Natural killer cell (primary cell): ENCODE results near the gene UAP1L1. TPM values are rescaled to one million over a fixed set of nuclear protein-coding genes. Genes with fewer than 3 reads are reported as not detected.

ENCODE experiments used
- ATAC-seq, 3 donors: fragments of 150-1000 bp in 2 of 3; fragments of 200-7000 bp in 1 of 3; cut with Tn5 transposase; 1 replicate in 1 of 3; 2 replicates in 2 of 3; pipeline ENCODE4 v1.10.0; 2021; ENCODE audit warnings: mild to moderate bottlenecking in 2 of 3, moderate library complexity in 2 of 3
- DNase-seq, 2 donors: peaks; one replicate each; pipeline versions ENCODE4 v3.0.0 to v3.0.0-alpha.2; 2013 to 2021; ENCODE audit warnings: mixed read lengths in 1 of 2
- H3K27ac ChIP-seq: one replicate; pipeline ENCODE4 v1.5.1; 2013; ENCODE audit warnings: mild to moderate bottlenecking, low read length
- H3K27me3 ChIP-seq: one replicate; pipeline ENCODE4 v1.6.1; 2013; ENCODE audit warnings: low read length; ENCODE audit not compliant: control insufficient read depth, insufficient read depth
- H3K36me3 ChIP-seq: one replicate; pipeline ENCODE4 v1.6.1; 2013; ENCODE audit warnings: low read length; ENCODE audit not compliant: control insufficient read depth, insufficient read depth
- H3K4me1 ChIP-seq: one replicate; pipeline ENCODE4 v1.6.1; 2013; ENCODE audit warnings: low read length; ENCODE audit not compliant: control insufficient read depth, insufficient read depth
- H3K4me3 ChIP-seq: one replicate; pipeline ENCODE4 v1.5.1; 2013; ENCODE audit warnings: low read length
- H3K9me3 ChIP-seq: one replicate; pipeline ENCODE4 v1.6.1; 2013; ENCODE audit warnings: low read length; ENCODE audit not compliant: control insufficient read depth, insufficient read depth
- H3K27ac Mint-ChIP-seq, 2 donors: one replicate each; pipeline ENCODE4 v1.8.0; 2022; ENCODE audit warnings: mild to moderate bottlenecking in 2 of 2, mixed read lengths in 2 of 2, moderate library complexity in 1 of 2
- H3K27me3 Mint-ChIP-seq, 2 donors: one replicate each; pipeline ENCODE4 v1.8.0; 2022; ENCODE audit warnings: low read depth in 2 of 2, mixed read lengths in 2 of 2
- H3K36me3 Mint-ChIP-seq: one replicate; pipeline ENCODE4 v1.8.0; 2022; ENCODE audit warnings: mixed read lengths
- H3K4me1 Mint-ChIP-seq, 2 donors: one replicate each; pipeline ENCODE4 v1.8.0; 2022; ENCODE audit warnings: mixed read lengths in 2 of 2
- H3K4me3 Mint-ChIP-seq: one replicate; pipeline ENCODE4 v1.8.0; 2022; ENCODE audit warnings: mild to moderate bottlenecking, moderate library complexity, mixed read lengths
- H3K9me3 Mint-ChIP-seq, 2 donors: one replicate each; pipeline ENCODE4 v1.8.0; 2022; ENCODE audit warnings: mixed read lengths in 2 of 2
- WGBS: methylation state at CpG from one replicate; pipeline ENCODE4 v1.1.7; 2013; ENCODE audit warnings: missing lambda C conversion rate; ENCODE audit not compliant: insufficient coverage; 5-methylcytosine and 5-hydroxymethylcytosine counted together
- intact Hi-C: fragments of 100-400 bp; cut with micrococcal nuclease; formaldehyde crosslinking; loops from one replicate; pipeline ENCODE4 v1.14.2; 2022
- total RNA-seq, 4 donors: library from RNA; stranded (reverse); fragments of 120-200 nt in 1 of 4; gene quantifications; one replicate each; pipeline versions ENCODE4 v1.2.3 to v1.2.4, GENCODE V29; 2013 to 2022
- TF ChIP-seq, protein P1 (sequence below): fragments of 200-600 bp; IDR thresholded peaks from one replicate; pipeline ENCODE4 v1.8.0; 2022; ENCODE audit warnings: antibody characterized with exemption

UAP1L1 gene
- total RNA-seq, 3 donors from 2014 or later (not counting 1 experiment from before 2014, with no cell fraction given): 10.5 to 25.8 (median 19.3) TPM

DNA sequence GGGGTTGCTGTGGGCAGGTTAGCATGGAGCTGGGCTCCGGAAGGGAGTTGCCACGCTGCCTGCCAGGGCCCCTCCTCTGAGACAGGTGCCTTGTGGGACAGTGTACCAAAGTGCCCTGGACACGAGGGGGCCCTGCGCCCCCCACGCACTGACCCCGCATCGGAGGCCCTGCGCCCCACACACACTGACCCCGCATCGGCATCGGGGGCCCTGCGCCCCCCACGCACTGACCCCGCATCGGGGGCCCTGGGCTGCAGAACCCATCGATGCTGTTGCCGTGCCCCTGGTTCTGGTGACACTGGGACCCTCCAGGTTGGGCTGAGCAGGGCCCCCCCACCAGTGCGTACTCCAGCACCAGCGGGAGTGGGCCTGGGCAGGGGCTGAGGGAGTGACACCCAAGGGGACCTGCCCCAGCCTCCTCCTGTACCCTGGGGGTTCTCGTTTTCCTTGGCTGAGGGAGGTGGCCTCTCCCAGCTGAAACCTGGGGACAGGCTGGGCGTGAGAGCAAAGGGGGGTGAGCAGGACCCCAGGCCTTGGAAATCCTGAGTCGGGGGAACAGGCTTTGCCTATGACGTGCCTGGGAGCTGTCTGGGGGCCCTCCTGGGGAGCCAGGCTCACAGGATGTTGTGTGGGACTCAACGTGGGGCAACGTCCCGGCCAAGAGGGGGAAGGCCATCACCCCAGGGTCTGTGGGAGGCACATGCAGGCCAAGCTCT, 13.8 kb upstream of the UAP1L1 start:
- no peaks in the 10 kb centered on the region for H3K9me3 ChIP-seq
- DNase-seq: no peak
- Mint-ChIP-seq H3K4me3 (no peak overlapping the region), H3K36me3 (no peaks in the 10 kb centered on the region), H3K9me3 (no peaks in the 10 kb centered on the region), H3K4me1 (peaks cover 8 to 10% of the 10 kb centered on the region in 2 donors), H3K27ac (no peak overlapping the region), H3K27me3 (no peaks in the 10 kb centered on the region)
- TF ChIP-seq, protein P1, sequence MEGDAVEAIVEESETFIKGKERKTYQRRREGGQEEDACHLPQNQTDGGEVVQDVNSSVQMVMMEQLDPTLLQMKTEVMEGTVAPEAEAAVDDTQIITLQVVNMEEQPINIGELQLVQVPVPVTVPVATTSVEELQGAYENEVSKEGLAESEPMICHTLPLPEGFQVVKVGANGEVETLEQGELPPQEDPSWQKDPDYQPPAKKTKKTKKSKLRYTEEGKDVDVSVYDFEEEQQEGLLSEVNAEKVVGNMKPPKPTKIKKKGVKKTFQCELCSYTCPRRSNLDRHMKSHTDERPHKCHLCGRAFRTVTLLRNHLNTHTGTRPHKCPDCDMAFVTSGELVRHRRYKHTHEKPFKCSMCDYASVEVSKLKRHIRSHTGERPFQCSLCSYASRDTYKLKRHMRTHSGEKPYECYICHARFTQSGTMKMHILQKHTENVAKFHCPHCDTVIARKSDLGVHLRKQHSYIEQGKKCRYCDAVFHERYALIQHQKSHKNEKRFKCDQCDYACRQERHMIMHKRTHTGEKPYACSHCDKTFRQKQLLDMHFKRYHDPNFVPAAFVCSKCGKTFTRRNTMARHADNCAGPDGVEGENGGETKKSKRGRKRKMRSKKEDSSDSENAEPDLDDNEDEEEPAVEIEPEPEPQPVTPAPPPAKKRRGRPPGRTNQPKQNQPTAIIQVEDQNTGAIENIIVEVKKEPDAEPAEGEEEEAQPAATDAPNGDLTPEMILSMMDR: no peak
- H3K36me3 ChIP-seq: no peaks in the 10 kb centered on the region
- no peaks in the 10 kb centered on the region for H3K27me3 ChIP-seq
- intact Hi-C loops: no loop called here
- ATAC-seq: no peak
- H3K4me1 ChIP-seq: peaks cover 12% of the 10 kb centered on the region
- 90% methylated on average over 26 of the region's 26 CpGs for WGBS
- no peak overlapping the region for H3K27ac ChIP-seq
- H3K4me3 ChIP-seq: no peak overlapping the region

DNA sequence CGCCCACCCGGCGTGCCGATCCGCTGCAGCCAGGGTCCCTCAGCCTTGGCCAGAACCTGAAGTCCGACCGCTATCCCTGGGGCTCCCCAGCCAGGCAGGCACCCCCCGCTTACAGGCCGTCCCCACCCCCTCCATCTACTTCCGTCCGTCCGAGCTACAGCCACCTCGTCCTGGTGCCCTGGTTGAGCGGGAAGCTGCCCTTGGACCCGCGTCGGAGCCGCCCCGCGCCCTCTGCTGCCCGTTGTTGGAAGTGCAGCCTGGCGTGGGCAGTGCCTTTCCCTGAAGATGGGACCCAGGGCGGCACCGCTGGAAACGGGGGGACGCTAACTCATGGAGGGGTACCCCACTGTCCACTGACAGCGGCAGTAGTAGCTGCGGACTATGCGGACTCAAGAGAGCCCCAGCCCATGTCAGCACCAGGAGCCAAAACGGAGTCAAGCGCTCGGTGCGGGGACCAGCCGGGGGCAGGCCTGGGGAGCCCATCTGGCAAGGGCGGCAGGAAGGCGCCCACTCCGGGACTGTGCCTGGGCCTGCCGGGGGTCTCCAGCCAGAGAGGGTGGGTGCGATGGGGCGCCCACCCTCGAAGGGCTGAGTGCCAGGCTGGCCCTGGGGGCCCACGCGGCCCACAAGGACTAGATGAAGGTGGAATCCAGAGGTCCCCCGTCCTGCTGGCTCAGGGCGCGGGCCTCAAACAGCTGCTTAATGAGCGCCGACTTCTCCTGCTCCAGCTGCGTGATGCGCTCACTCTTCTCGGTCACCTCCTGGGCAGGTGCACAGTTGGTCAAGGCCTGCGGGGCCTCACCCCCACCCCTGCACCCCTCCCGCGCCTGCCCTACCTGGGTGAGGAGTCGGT, 13.1 kb upstream of the UAP1L1 start:
- Mint-ChIP-seq H3K4me1 (peaks cover 8 to 10% of the 10 kb centered on the region in 2 donors), H3K4me3 (no peak overlapping the region), H3K27ac (no peak overlapping the region), H3K27me3 (no peaks in the 10 kb centered on the region), H3K9me3 (no peaks in the 10 kb centered on the region), H3K36me3 (no peaks in the 10 kb centered on the region)
- peak; percentile 55 to 76 for DNase-seq
- Histone ChIP-seq H3K9me3 (no peaks in the 10 kb centered on the region), H3K4me1 (peaks cover 14% of the 10 kb centered on the region), H3K36me3 (no peaks in the 10 kb centered on the region), H3K27ac (no peak overlapping the region), H3K4me3 (no peak overlapping the region), H3K27me3 (no peaks in the 10 kb centered on the region)
- TF ChIP-seq, protein P1: peak; percentile 90
- ATAC-seq: peak; percentile 45 to 59 (median 51)
- WGBS: 60% methylated on average over 55 of the region's 55 CpGs
- intact Hi-C loops: no loop called here

DNA sequence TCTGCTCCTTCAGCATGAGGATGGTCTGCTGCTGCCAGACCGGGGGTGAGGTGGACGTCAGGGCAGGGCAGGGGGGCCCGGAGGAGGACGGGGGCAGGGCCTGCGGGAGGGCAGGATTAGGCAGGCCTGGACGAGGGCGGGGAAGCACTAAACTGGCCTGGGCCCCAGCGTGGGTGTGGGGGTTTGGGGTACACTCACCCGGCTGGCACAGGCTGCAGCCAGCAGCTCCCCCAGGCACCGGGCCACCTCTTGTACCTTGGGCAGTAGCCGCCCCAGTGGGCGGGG, 12.5 kb upstream of the UAP1L1 start:
- no peak overlapping the region for H3K4me3 ChIP-seq
- Mint-ChIP-seq H3K27ac (no peak overlapping the region), H3K4me1 (peaks cover 8 to 10% of the 10 kb centered on the region in 2 donors), H3K27me3 (no peaks in the 10 kb centered on the region), H3K36me3 (no peaks in the 10 kb centered on the region), H3K4me3 (no peak overlapping the region), H3K9me3 (no peaks in the 10 kb centered on the region)
- no peak for ATAC-seq
- peaks cover 19% of the 10 kb centered on the region for H3K4me1 ChIP-seq
- no peaks in the 10 kb centered on the region for H3K9me3 ChIP-seq
- H3K27me3 ChIP-seq: no peaks in the 10 kb centered on the region
- H3K36me3 ChIP-seq: no peaks in the 10 kb centered on the region
- H3K27ac ChIP-seq: no peak overlapping the region
- intact Hi-C loops: no loop called here
- no peak for DNase-seq
- TF ChIP-seq, protein P1: no peak
- 95% methylated on average over 12 of the region's 12 CpGs for WGBS
